Measurements from ENCODE around the gene CAB39L. TPM values are rescaled to one million over a fixed set of nuclear protein-coding genes. Genes with fewer than 3 reads are reported as not detected.

Gene CAB39L
- total and polyA plus RNA-seq, 4 donors, result 1.8 to 5.1 (median 2.1) TPM

GRCh38 chr13:49441846-49442245 is 2.0 kb downstream of the CAB39L start:
- WGBS, result 91% methylated on average over 2 of the region's 2 CpGs
- TF ChIP-seq HNF4A (conservative IDR thresholded peaks at IDR 0.05) (no peak), SP1 (IDR thresholded peaks at IDR 0.05) (no peak)
- Histone ChIP-seq H3K27me3 (ENCODE audit: control insufficient read depth in 4 of 4, insufficient read depth in 4 of 4, low read length in 3 of 4) (no peaks in the 10 kb centered on the region), H3K9me3 (ENCODE audit: control insufficient read depth in 4 of 4, low read length in 3 of 4) (no peaks in the 10 kb centered on the region), H3K27ac (ENCODE audit: low read depth in 1 of 2, low read length in 2 of 2) (no peak overlapping the region), H3K4me1 (ENCODE audit: control insufficient read depth in 4 of 4, insufficient read depth in 4 of 4, low read length in 3 of 4) (peaks cover 0 to 16% (median 7%) of the 10 kb centered on the region in 4 donors), H3K9ac (ENCODE audit: low read depth in 1 of 2, low read length in 2 of 2) (no peak overlapping the region), H3K4me3 (ENCODE audit: low read depth in 1 of 3, low read length in 3 of 3) (no peak overlapping the region), H3K36me3 (ENCODE audit: control insufficient read depth in 4 of 4, insufficient read depth in 3 of 4, low read depth in 1 of 4, low read length in 3 of 4) (no peaks in the 10 kb centered on the region)
- no peak for DNase-seq (ENCODE audit: low spot score)

GRCh38 chr13:49441312-49441711 is 2.6 kb downstream of the CAB39L start:
- no peak for TF ChIP-seq CTCF (IDR thresholded peaks at IDR 0.05; ENCODE audit: low read depth, low read length, missing input control)
- no peak for TF ChIP-seq REST (IDR thresholded peaks at IDR 0.05)
- TF ChIP-seq HNF4G (IDR thresholded peaks at IDR 0.05), result no peak
- TF ChIP-seq HNF4A (conservative IDR thresholded peaks at IDR 0.05), result no peak
- TF ChIP-seq MAX (IDR thresholded peaks at IDR 0.05), result no peak
- TF ChIP-seq ATF3 (IDR thresholded peaks at IDR 0.05), result no peak
- TF ChIP-seq FOXA2 (IDR thresholded peaks at IDR 0.05), result no peak
- no peak for TF ChIP-seq FOXA1 (IDR thresholded peaks at IDR 0.05)
- no peak for TF ChIP-seq EGR1 (IDR thresholded peaks at IDR 0.05; ENCODE audit: low read depth in 2 of 2)
- no peak for TF ChIP-seq RXRA (IDR thresholded peaks at IDR 0.05)
- no peak for TF ChIP-seq ZBTB33 (IDR thresholded peaks at IDR 0.05)
- no peak for TF ChIP-seq YY1 (IDR thresholded peaks at IDR 0.05)
- no peak for TF ChIP-seq SP1 (IDR thresholded peaks at IDR 0.05)
- TF ChIP-seq JUND (IDR thresholded peaks at IDR 0.05), result no peak
- no peak for TF ChIP-seq TAF1 (conservative IDR thresholded peaks at IDR 0.05)
- no peak for TF ChIP-seq GABPA (IDR thresholded peaks at IDR 0.05 in 1 of 2, conservative IDR thresholded peaks at IDR 0.05 in 1 of 2)
- H3K36me3 ChIP-seq (ENCODE audit: control insufficient read depth in 4 of 4, insufficient read depth in 3 of 4, low read depth in 1 of 4, low read length in 3 of 4), result no peaks in the 10 kb centered on the region
- no peaks in the 10 kb centered on the region for H3K27me3 ChIP-seq (ENCODE audit: control insufficient read depth in 4 of 4, insufficient read depth in 4 of 4, low read length in 3 of 4)
- DNase-seq (ENCODE audit: low spot score), result no peak
- H3K27ac ChIP-seq (ENCODE audit: low read depth in 1 of 2, low read length in 2 of 2), result no peak overlapping the region
- H3K9ac ChIP-seq (ENCODE audit: low read depth in 1 of 2, low read length in 2 of 2), result no peak overlapping the region
- 96% methylated on average over 3 of the region's 3 CpGs for WGBS
- peaks cover 0 to 16% (median 7%) of the 10 kb centered on the region in 4 donors for H3K4me1 ChIP-seq (ENCODE audit: control insufficient read depth in 4 of 4, insufficient read depth in 4 of 4, low read length in 3 of 4)
- H3K9me3 ChIP-seq (ENCODE audit: control insufficient read depth in 4 of 4, low read length in 3 of 4), result no peaks in the 10 kb centered on the region
- no peak overlapping the region for H3K4me3 ChIP-seq (ENCODE audit: low read depth in 1 of 3, low read length in 3 of 3)

Measured in liver (tissue), 9 donors.